Measurements from ENCODE around the gene MACROD1. TPM values are rescaled to one million over a fixed set of nuclear protein-coding genes. Genes with fewer than 3 reads are reported as not detected.

Gene MACROD1
- total RNA-seq, 1 donor from 2014 or later: 11.1 TPM

DNA sequence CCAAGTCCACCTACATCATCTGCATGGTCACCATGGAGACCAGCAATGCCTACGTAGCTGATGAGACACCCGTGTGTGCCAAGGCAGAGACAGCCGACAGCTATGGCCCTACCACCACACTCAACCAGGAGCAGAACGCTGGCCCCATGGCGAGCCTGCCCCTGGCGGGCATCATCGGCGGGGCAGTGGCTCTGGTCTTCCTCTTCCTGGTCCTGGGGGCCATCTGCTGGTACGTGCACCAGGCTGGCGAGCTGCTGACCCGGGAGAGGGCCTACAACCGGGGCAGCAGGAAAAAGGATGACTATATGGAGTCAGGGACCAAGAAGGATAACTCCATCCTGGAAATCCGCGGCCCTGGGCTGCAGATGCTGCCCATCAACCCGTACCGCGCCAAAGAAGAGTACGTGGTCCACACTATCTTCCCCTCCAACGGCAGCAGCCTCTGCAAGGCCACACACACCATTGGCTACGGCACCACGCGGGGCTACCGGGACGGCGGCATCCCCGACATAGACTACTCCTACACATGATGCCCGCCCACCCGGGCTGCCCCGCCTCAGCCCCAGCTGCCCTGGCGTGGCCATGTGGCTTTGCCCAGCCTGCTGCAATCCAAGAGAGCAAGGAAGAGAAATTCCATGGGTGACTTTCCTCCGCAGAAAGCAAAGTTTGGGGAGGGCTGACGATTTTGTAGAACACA lies 48.0 kb downstream of the MACROD1 start:
- intact Hi-C loops (cut with micrococcal nuclease): no loop called here

DNA sequence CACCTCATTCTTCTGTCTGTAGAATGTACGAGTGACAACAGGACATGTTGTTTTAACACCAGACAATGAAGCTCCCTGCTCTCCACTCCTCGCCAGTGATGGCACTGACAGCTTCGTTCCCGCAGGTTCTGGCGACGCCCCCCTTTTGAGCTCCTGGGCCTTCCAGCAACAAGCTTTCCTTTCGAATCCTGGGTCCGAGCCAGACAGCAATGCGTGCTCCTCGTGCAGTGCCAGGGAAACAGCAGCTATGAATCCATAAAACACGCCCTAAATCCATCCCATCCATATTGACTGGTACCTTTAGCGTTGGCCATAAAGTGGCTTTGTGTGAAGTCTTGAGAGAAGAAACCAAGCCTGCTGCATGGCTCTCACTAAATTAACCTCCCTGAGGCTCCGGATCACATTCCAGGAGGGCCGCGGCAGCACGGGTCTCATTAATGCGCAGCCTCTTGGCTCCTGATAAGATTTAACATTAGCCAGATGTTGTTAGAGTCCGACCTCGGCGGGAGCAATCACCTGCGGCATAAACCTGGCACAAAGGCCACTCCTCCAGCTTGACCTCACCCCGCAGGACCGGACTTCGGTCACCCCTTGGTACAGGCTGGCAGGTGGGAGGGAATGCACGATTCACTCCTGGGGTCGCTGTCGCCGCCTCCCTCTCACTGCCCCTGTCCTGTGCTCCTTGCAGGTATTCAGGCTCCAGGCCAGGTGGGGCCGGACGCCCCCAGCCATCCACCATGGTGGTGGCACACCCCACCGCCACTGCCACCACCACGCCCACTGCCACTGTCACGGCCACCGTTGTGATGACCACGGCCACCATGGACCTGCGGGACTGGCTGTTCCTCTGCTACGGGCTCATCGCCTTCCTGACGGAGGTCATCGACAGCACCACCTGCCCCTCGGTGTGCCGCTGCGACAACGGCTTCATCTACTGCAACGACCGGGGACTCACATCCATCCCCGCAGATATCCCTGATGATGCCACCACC lies 50.1 kb downstream of the MACROD1 start:
- intact Hi-C loops (cut with micrococcal nuclease): no loop called here

DNA sequence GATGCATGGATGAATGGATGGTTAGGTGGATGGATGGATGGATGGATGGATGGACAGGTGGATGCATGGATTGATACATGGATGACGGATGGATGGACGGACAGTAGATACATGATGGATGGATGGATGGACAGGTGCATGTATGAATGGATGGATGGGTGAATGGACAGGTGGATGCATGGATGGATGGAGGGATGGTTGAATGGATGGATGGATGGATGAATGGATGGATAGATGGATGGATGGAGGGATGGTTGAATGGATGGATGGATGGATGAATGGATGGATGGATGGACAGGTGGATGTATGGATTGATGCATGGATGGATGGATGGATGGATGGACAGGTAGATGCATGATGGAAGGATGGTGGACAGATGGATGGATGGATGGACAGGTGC lies 51.7 kb downstream of the MACROD1 start:
- intact Hi-C loops (cut with micrococcal nuclease): no loop called here

DNA sequence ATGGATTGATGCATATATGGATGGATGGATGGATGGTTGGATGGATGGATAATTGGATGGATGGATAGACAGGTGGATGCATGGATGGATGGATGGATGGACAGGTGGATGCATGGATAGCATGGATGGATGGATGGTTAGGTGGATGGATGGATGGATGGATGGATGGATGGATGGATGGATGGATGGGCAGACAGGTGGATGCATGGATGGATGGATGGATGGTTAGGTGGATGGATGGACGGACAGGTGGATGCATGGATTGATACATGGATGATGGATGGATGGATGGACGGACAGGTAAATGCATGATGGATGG lies 52.5 kb downstream of the MACROD1 start:
- intact Hi-C loops (cut with micrococcal nuclease): no loop called here

DNA sequence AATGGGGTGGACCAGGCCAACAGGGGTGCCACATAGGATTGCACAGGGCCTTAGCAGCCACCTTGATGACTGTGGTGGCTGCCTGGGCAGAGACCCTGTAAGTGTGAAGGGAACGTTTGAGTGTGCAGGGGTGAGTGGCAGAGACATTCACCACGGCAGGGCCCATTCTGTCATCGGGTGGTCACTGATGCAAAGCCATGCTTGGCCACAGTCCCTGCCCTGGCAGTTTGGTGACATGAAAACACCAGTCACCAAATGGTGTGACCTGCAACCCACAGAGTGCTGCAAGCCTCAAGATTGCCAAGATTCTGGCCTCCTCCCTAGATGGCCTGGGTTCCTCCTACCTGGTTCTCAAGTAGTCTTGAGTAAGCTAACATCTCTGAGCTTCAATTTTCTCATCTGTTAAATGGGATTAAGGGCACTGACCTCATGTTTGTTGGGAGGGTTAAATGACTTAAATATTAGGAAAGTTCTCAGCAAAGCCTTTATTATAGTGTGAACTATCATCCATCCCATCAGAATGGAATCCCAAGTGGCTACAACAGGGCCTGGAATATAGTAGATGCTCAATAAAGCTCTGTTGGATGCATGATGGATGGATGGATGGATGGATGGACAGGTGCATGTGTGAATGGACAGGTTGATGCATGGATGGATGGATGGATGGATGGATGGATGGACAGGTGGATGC lies 53.0 kb downstream of the MACROD1 start:
- intact Hi-C loops (cut with micrococcal nuclease): no loop called here

DNA sequence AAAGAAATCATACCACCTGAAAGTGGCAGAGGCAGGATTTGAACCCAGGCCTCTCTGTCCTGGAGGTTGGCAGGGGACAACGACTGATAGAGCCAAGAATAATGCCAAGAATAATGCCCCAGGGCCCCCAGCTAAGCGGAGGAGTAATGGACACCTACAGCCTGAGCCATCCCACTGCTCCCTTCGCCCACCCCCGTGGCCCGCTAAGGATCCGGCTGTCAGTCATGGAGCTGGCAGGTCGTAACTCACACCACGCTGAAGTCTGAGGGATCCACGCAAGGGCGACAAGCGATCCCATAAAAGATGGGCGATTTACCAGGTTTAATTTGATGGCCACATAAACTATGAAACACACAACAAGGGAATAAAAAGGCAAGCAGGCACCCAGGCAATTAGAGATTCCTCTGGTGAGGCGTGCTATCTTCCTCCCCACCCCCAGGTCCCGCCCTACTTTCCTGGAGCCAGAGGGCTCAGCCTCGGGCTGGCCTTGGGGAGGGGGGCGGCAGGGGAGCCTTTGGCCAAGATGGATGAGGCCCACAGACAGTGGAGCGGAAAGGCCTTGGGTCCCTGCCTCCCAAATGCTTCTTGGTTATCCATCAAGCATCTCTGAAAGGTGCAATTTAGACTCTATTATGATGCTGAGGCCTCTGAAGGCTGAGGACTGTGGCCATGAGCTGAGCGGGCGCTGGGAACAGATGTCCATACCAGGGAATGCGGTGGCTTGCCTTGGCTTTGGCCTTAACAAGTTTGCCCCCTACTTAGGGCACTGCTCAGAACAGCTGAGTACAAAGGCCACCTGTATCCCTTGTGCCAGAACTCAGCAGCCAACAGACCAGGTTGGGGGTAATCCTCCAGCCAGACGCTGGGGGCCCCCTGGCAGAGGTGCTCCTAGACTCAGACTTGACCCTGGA lies 55.2 kb downstream of the MACROD1 start:
- intact Hi-C loops (cut with micrococcal nuclease): no loop called here

DNA sequence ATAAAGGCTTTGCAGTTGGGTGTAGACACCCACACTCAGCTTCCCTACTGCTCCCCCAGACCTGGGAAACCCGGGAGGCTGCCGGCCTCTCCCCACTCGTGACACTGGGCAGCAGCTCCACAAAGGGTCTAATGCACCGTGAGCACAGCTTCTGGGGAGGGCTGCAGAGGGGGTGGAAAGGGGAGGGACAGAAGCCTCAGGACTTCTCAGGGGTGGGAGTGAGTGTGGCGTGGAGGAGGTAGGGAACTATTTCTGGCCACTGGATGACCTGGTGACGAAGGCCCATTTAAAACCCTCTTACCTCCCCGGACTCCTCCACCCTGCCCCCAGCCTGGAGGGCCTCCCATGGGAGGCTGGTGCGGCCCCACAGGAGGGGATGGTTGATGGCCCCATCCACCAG lies 56.6 kb downstream of the MACROD1 start:
- intact Hi-C loops (cut with micrococcal nuclease): no loop called here

DNA sequence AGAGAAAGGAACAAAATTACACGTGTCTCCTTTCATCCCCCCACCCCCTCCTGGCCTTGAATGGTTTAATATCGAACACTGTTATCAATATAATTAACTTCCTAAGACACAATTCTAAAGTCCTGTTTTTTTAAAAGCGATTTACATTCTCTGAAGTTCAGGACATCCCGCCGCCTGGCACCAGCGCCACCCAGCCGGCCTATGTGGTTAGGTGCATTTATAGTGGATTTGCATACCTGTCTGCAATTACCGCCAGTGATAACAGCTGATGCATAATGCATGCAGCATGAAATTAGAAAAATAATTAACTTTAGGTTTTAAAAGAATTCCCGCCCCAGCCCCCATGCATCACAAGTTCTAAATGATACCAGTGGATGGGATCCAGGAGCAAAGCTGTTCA lies 58.6 kb downstream of the MACROD1 start:
- intact Hi-C loops (cut with micrococcal nuclease): no loop called here

DNA sequence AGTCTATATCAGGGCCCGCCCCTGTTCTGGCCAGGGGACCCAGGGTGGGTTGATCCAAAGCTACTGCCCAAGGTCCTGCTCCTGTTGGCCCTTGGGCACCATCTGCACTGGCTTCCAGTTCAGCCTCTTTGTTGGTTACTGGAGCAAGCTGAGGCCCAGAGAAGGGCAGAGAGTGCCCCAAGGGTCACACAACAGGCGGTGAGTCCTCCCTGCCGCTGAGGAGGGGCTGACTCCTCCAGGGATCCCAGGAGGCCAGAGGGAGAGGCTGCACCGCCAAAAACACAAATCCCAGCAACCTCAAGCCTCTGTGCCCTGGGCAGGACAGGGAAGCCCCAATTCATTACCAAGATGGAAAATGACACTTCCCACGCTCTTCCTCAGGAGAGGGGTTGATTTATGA lies 61.3 kb downstream of the MACROD1 start:
- intact Hi-C loops (cut with micrococcal nuclease): no loop called here

DNA sequence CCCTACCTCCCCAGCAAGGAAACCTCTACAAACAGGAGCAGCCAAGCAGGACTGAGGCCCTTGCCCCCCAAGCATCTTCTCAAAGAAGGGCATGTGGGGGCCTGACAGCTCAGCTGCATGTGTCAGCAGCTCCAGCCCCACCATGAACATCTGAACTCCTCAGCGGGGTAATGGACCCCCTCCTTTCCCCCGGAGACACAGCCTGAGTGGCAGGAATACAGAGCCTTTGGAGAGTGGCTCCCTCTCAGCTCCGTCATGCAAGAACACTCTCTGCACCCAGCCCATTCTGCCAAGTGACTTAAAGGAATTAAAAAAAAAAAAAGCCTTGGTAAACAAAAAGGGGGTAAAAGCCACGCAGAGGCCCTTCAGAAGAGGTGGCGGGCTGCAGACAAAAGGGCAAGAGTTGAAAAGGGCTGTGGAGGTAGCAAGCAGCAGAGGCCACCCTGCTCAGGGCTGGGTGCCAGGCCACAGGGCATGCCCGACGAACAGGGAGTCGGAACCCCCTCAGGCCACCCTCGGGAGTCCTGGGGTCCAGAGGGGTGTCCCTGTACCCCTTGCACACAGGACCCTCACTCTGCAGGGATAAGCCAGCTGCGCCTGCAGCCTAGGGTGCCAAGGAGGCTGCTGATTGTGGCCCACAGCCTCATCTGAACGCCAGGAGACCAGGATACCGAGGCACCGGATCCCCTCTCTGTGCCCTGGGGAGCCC lies 62.5 kb downstream of the MACROD1 start:
- intact Hi-C loops (cut with micrococcal nuclease): no loop called here

DNA sequence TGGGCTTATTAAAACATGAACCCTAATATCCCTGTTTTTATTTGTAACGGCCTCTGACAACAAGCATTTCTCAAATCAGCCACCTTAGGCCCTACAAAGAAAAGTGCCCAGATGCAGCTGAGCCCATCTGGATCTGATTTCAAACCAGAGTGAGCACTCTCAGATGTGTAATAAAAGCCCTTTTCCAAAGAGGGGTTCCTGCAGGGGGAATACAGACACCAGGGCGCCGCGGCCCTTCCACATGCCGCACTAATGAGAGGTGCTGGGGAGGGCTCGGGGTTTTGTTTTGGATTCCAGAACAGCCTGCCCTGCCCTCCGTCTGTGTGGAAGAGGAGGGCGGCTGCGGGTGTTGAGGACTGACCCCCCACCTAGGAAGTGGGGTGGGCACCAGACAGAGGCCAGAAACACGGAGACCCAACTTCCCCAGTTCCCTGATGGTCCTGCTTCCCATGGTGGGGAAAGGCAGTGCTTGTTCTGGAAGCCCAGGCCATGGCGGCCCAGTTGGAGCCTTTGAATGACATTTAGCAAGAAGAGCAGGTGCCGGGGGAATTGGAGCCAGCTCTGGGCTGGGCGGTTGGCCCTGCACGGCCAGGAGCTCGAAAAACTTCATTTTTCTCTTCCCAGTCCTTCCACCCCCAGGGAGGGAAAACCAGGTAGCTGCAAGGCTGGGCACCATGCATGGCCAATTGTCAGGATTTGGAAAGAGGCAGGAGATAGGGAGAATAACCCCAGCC lies 63.7 kb downstream of the MACROD1 start:
- intact Hi-C loops (cut with micrococcal nuclease): no loop called here

DNA sequence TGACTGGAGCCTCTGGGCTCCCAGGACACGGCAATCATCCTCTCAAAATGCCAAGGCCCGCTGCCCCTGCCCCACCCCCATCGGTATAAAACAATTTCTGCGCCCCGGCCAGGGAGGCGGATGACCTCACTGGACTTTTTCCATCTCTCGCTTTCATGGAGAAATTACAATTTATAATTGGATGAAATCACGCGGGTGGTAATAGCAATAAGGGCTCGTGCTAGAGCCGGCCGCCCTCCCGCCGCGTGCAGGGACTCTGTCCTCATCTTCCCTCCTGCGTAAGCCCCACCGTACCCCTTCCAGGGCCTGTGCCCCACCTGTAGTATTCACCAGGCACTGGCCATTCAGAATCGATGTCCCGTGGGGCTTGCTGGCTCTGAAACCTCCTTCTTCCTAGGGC lies 64.5 kb downstream of the MACROD1 start:
- intact Hi-C loops (cut with micrococcal nuclease): no loop called here

DNA sequence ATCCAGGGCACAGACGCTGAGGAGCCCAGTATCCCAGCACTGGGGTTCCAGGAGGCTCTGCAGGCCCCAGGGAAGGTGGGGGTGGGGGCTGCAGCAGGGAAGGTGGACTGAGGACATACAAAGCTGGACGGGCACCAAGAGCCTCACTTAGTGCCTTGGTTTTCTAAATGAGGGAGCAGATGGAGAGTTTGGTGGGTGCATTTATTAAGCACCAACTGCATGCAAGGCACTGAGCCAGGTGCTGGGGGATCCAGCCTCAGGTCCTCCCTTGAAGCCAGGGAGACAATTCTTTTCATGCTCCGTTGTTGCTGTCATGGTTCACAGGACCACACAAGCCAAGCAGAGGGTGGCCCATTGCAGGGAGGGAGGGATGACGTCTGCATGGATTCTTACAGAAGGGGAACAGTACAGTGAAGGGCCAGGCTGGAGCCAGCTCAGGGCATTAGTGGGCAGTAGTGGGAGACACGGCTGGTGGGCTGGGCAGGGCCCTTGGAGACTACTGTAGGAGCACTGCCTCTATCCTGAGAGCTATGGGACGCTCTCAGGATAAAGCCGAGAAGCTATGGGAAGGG lies 65.0 kb downstream of the MACROD1 start:
- intact Hi-C loops (cut with micrococcal nuclease): no loop called here

DNA sequence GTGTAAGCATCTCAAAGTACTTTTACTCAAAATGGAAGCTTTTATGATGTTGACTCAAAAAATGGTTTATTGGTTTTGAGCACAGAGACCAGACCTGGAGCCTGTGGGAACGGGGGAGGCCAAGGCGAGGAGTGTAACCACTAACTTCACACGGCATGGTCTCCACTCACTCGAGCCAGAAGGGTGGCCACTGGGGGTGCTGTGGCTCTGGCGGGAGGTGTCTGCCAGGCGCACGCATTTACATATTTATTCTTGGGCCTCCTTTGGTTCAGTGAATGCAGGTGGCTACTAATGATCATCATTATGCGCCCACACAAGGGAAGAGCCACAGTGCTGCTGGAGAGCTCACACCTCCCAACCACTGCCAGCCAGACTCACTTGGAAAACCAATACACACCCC lies 65.6 kb downstream of the MACROD1 start:
- intact Hi-C loops (cut with micrococcal nuclease): no loop called here

DNA sequence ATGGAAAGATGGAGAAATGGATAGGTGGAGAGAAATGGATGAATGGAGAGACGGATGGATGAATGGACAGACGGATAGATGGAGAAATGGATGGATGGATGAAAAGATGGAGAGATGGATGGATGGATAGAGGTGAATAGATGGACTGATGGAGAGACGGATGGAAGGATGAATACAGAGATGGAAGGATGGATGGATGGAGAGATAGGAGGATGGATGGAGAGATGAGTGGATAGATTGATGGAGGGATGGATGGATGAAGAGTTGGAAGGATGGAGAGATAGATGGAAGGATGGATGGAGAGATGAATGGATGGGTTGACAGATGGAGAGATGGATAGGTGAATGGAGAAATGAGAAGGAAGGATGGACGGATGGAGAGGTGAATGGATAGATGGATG lies 66.5 kb downstream of the MACROD1 start:
- intact Hi-C loops (cut with micrococcal nuclease): no loop called here

DNA sequence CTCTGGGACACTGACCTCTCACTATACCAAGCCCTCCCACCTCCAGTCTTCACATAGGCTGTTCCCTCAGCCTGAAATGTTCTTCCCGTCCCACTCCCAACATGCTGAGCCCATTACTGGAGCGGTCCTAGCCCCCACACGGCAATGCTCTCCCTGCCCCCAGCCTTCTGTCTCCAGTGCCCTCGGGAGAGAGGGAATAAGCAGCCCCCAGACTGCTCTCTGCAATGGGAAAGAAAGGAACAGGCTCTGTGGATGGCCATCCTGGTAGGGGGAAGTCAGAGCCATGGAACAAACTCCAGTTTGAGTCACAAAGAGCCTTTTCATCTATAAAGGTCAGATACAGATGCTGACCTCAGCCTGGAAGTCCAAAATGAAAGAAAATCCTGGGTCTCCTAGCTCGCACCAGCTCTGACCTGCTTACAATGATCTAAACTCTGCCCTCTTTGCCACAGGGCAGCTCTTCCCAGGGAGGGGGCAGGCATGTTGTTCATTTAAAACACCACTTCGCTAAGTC lies 67.5 kb downstream of the MACROD1 start:
- intact Hi-C loops (cut with micrococcal nuclease): no loop called here

DNA sequence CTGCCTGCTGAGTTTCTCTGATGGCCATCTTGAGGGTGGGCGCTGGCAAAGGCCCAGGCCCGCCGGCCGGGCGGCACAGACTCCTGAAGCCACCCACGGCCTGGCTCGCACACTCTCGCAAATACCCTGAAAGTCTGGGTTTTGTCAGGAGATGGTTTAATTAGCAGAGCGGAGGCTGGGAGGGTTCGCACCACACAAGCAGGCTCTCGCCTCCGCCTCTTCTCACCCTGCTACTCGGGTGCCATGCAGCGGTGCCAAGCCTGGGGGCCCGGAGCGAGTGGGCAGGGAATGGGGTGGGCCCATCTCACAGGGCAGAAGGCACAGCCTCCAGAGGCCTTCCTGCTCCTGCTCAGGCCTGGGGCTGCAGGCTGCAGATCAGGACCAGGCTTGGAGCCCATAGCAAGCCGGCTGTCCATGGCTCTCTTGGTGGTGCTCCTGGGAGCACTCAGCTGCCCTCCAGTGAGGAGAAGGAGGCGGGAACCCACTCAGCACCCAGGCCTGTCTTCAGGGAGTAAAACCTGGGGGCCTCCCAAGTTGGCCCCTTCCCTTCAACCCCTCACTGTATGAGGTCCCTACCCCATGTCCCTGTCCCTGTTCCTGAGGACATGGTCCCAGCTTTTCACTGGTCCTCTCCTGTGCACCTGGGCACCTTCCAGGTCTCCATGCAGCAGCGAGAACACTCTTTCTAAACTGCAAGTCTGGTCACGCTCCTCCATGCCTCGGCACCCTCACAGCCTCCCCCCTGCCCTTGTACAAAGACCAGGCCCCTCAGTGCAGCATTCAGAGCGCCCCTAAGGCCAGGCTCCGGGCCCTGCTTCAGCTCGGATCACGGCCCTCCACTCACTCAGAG lies 68.2 kb downstream of the MACROD1 start:
- intact Hi-C loops (cut with micrococcal nuclease): no loop called here

DNA sequence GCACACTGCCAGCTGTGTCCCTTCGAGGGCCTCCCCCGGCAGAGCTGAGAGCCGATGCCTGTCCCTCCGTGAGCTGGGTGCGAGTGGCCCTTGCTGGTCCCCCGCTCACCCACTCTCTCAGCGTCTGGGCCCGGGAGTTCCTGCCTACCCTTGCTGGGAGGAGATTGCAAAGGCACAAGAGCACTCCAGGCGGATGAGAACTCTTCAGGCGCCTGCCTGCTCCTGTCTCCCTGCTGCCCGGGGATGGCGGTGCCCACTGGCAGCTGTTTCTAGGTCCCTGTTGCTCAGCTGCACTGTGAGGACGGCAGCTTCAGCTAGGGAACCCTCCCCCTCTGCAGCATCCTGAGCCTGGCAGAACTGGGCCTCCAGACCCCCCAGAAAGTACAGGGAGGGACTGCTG lies 69.1 kb downstream of the MACROD1 start:
- intact Hi-C loops (cut with micrococcal nuclease): no loop called here

All from T-helper 2 cell treated with Interferon-gamma antibody and Interleukin-4, amounts not matched to agents 100 ng/mL and 5 ng/mL, for 36 hours (primary cell).